ENCODE results near the gene HSD17B14.
"Not testable (repeated sequence)": the region's sequence is repeated elsewhere in the genome, so short reads cannot be mapped to it uniquely, and the experiment has no call there.

Gene HSD17B14

DNA sequence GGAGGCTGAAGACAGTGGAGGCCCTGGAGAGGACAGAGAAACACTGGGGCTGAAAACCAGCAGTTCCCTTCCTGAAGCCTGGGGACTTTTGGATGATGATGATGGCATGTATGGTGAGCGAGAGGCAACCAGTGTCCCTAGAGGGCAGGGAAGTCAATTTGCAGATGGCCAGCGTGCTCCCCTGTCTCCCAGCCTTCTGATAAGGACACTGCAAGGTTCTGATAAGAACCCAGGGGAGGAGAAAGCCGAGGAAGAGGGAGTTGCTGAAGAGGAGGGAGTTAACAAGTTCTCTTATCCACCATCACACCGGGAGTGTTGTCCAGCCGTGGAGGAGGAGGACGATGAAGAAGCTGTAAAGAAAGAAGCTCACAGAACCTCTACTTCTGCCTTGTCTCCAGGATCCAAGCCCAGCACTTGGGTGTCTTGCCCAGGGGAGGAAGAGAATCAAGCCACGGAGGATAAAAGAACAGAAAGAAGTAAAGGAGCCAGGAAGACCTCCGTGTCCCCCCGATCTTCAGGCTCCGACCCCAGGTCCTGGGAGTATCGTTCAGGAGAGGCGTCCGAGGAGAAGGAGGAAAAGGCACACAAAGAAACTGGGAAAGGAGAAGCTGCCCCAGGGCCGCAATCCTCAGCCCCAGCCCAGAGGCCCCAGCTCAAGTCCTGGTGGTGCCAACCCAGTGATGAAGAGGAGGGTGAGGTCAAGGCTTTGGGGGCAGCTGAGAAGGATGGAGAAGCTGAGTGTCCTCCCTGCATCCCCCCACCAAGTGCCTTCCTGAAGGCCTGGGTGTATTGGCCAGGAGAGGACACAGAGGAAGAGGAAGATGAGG lies 37.4 kb upstream of the HSD17B14 start:
- Histone ChIP-seq H3K9ac (ENCODE audit: low read length) (peak overlapping the region; percentile 100), H3K27me3 (ENCODE audit: control insufficient read depth, insufficient read depth, low read length) (no peaks in the 10 kb centered on the region), H3K4me1 (ENCODE audit: control insufficient read depth, insufficient read depth, low read length) (peaks cover 51% of the 10 kb centered on the region), H3K9me3 (ENCODE audit: control insufficient read depth, low read length) (no peaks in the 10 kb centered on the region), H3K36me3 (ENCODE audit: control insufficient read depth, insufficient read depth, low read length) (peaks cover 20% of the 10 kb centered on the region), H3K4me3 (ENCODE audit: low read length) (peak overlapping the region; percentile 98)

DNA sequence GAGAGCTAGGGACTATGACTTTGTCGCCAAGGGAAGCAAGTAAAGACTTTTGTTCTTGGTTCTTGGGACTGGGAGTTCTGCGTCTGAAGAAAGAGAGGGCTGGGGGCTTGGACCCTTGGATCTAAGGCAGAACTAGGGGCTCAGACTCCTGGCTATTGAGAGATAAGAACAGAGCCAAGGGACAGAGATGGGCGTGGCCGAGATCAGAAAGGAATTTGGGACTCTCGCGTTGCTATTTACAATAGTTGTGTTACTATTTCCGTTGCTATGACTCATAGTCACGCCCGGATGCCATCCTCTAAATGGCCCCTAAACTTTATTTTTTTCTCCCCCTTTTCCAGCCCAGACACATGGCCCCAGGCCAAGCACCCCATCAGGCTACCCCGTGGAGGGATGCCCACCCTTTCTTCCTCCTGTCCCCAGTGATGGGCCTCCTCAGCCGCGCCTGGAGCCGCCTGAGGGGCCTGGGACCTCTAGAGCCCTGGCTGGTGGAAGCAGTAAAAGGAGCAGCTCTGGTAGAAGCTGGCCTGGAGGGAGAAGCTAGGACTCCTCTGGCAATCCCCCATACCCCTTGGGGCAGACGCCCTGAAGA lies 36.7 kb upstream of the HSD17B14 start:
- Histone ChIP-seq H3K9me3 (ENCODE audit: control insufficient read depth, low read length) (no peaks in the 10 kb centered on the region), H3K4me3 (ENCODE audit: low read length) (peak overlapping the region; percentile 98), H3K9ac (ENCODE audit: low read length) (peak overlapping the region; percentile 100), H3K27me3 (ENCODE audit: control insufficient read depth, insufficient read depth, low read length) (no peaks in the 10 kb centered on the region), H3K4me1 (ENCODE audit: control insufficient read depth, insufficient read depth, low read length) (peaks cover 51% of the 10 kb centered on the region), H3K36me3 (ENCODE audit: control insufficient read depth, insufficient read depth, low read length) (peaks cover 20% of the 10 kb centered on the region)

DNA sequence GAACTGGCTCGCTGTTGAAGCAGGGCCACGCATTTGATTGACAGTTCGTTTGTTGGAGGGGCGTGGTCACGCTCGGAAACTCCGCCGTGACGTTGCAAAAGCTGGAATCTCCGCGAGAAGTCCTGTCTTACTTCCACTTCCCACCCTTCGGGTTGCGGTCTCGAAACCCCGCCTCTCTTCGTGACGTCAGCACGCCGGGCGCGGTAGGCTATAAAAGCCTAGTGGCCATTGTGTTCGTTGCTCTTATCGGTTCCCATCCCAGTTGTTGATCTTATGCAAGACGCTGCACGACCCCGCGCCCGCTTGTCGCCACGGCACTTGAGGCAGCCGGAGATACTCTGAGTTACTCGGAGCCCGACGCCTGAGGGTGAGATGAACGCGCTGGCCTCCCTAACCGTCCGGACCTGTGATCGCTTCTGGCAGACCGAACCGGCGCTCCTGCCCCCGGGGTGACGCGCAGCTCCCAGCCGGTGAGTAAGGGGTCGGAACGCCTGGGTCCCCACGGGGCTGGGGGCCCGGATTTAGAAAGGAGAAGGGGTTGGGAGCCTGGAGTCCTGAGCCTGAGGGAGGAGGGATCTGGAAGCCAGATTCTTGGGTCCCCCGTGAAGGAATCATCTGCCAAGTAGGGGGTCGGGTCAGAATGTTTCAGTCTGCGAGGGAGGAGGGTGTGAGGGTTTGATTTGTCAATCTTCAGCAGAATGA lies 36.0 kb upstream of the HSD17B14 start, which contains the start of gene PPP1R15A:
PPP1R15A (plus strand) TSS at position 240 of the 702 bp plus-strand sequence. CDS start 813 bp downstream, outside the sequence.
- Histone ChIP-seq H3K36me3 (ENCODE audit: control insufficient read depth, insufficient read depth, low read length) (peaks cover 20% of the 10 kb centered on the region), H3K4me3 (ENCODE audit: low read length) (peak within 1 kb of the TSS; percentile 98), H3K9ac (ENCODE audit: low read length) (peak within 1 kb of the TSS; percentile 100), H3K4me1 (ENCODE audit: control insufficient read depth, insufficient read depth, low read length) (peaks cover 56% of the 10 kb centered on the region), H3K9me3 (ENCODE audit: control insufficient read depth, low read length) (no peaks in the 10 kb centered on the region), H3K27me3 (ENCODE audit: control insufficient read depth, insufficient read depth, low read length) (no peaks in the 10 kb centered on the region)

DNA sequence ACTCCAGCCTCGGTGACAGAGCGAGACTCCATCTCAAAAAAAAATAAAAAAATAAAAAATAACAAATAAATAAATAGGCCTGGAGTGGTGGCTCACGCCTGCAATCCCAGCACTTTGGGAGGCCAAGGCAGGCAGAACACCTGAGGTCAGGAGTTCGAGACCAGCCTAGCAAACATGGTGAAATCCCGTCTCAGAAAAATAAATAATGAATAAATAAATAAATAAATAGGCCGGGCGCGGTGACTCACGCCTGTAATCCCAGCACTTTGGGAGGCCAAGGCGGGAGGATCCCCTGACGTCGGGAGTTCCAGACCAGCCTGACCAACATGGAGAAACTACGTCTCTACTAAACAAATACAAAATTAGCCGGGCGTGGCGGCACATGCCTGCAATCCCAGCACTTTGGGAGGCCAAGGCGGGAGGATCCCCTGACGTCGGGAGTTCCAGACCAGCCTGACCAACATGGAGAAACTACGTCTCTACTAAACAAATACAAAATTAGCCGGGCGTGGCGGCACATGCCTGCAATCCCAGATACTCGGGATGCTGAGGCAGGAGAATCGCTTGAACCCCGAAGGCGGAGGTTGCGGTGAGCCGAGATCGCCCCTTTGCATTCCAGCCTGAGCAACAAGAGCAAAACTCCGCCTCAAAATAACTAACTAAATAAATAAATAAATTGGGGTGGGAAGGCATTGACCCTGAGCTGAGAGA lies 35.3 kb upstream of the HSD17B14 start:
- not testable (repeated sequence) for H3K27me3 ChIP-seq (ENCODE audit: control insufficient read depth, insufficient read depth, low read length); H3K9me3 ChIP-seq (ENCODE audit: control insufficient read depth, low read length); H3K4me3 ChIP-seq (ENCODE audit: low read length)
- peaks cover 20% of the 10 kb centered on the region for H3K36me3 ChIP-seq (ENCODE audit: control insufficient read depth, insufficient read depth, low read length)
- peak overlapping the region; percentile 100 for H3K9ac ChIP-seq (ENCODE audit: low read length)
- H3K4me1 ChIP-seq (ENCODE audit: control insufficient read depth, insufficient read depth, low read length), result peaks cover 61% of the 10 kb centered on the region

DNA sequence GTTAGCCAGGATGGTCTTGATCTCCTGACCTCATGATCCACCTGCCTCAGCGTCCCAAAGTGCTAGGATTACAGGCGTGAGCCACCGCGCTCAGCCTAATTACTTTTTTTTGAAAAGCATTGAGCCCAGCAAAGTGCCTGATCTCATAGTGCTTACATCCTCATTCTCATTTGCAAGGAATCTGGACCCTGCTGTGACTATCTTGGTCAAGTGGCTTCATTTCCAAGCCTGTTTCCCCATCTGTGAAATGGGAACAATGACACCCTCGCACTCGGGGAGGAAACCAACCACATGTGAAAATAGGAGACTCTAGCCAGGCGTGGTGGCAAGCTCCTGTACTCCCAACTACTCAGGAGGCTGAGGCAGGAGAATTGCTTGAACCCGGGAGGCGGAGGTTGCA lies 33.8 kb upstream of the HSD17B14 start:
- Histone ChIP-seq H3K4me3 (ENCODE audit: low read length) (no peak overlapping the region), H3K9me3 (ENCODE audit: control insufficient read depth, low read length) (no peaks in the 10 kb centered on the region), H3K36me3 (ENCODE audit: control insufficient read depth, insufficient read depth, low read length) (peaks cover 19% of the 10 kb centered on the region), H3K9ac (ENCODE audit: low read length) (no peak overlapping the region), H3K4me1 (ENCODE audit: control insufficient read depth, insufficient read depth, low read length) (peaks cover 45% of the 10 kb centered on the region), H3K27me3 (ENCODE audit: control insufficient read depth, insufficient read depth, low read length) (no peaks in the 10 kb centered on the region)

GRCh38 chr19:48868114-48868886 lies 32.0 kb upstream of the HSD17B14 start, which contains the start of gene PLEKHA4:
PLEKHA4 (minus strand) TSS chr19:48868617; CDS start chr19:48867620, 997 bp downstream.
- H3K9ac ChIP-seq (ENCODE audit: low read length), result peak within 1 kb of the TSS; percentile 74
- peaks cover 29% of the 10 kb centered on the region for H3K4me1 ChIP-seq (ENCODE audit: control insufficient read depth, insufficient read depth, low read length)
- no peaks in the 10 kb centered on the region for H3K27me3 ChIP-seq (ENCODE audit: control insufficient read depth, insufficient read depth, low read length)
- peaks cover 1% of the 10 kb centered on the region for H3K36me3 ChIP-seq (ENCODE audit: control insufficient read depth, insufficient read depth, low read length)
- H3K9me3 ChIP-seq (ENCODE audit: control insufficient read depth, low read length), result no peaks in the 10 kb centered on the region
- peak within 1 kb of the TSS; percentile 26 for H3K4me3 ChIP-seq (ENCODE audit: low read length)

- peaks cover 25% of the 10 kb centered on the region for H3K4me1 ChIP-seq (ENCODE audit: control insufficient read depth, insufficient read depth, low read length)
- H3K36me3 ChIP-seq (ENCODE audit: control insufficient read depth, insufficient read depth, low read length), result no peaks in the 10 kb centered on the region
- H3K4me3 ChIP-seq (ENCODE audit: low read length), result peak overlapping the region; percentile 26
- H3K9ac ChIP-seq (ENCODE audit: low read length), result peak overlapping the region; percentile 74
- no peaks in the 10 kb centered on the region for H3K27me3 ChIP-seq (ENCODE audit: control insufficient read depth, insufficient read depth, low read length)
- H3K9me3 ChIP-seq (ENCODE audit: control insufficient read depth, low read length), result no peaks in the 10 kb centered on the region
These were observed 31.4 kb upstream of the HSD17B14 start for GRCh38 chr19:48867746-48868113.

DNA sequence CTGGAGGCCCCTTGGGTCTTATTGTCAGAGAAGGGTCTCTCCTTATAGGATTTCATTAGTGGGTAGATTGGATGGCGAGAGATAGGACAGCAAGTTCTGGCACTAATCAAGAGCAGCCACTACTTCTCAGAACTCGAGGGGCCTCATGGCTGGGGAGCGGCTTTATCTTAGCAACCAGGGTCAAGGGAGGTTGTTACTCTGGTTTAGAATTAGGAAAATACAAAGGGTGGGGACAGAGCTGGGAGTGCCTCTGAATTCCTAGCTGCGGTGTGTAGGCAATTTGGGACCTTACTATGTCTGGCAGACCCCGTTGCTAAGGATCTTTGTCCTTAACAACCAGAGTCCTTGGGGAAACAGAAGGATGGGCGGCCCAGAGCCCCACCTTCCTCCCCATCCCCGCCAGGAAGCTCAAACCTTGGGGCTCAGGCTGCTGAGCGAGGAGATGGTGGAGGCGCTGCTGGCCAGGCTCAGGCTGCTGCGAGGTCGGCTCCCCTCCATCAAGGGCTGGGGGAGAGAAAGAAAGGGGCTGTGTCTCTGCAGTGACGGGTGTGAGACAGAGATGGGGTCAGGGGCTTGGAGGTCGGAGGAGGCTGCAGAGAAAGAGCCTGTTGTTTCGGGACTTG lies 30.9 kb upstream of the HSD17B14 start:
- Histone ChIP-seq H3K4me3 (ENCODE audit: low read length) (no peak overlapping the region), H3K4me1 (ENCODE audit: control insufficient read depth, insufficient read depth, low read length) (peaks cover 25% of the 10 kb centered on the region), H3K27me3 (ENCODE audit: control insufficient read depth, insufficient read depth, low read length) (no peaks in the 10 kb centered on the region), H3K36me3 (ENCODE audit: control insufficient read depth, insufficient read depth, low read length) (no peaks in the 10 kb centered on the region), H3K9me3 (ENCODE audit: control insufficient read depth, low read length) (no peaks in the 10 kb centered on the region), H3K9ac (ENCODE audit: low read length) (peak overlapping the region; percentile 37)

GRCh38 chr19:48866692-48867091 lies 30.4 kb upstream of the HSD17B14 start:
- Histone ChIP-seq H3K9me3 (ENCODE audit: control insufficient read depth, low read length) (no peaks in the 10 kb centered on the region), H3K27me3 (ENCODE audit: control insufficient read depth, insufficient read depth, low read length) (no peaks in the 10 kb centered on the region), H3K4me3 (ENCODE audit: low read length) (no peak overlapping the region), H3K36me3 (ENCODE audit: control insufficient read depth, insufficient read depth, low read length) (no peaks in the 10 kb centered on the region), H3K9ac (ENCODE audit: low read length) (peak overlapping the region; percentile 37), H3K4me1 (ENCODE audit: control insufficient read depth, insufficient read depth, low read length) (peaks cover 22% of the 10 kb centered on the region)

DNA sequence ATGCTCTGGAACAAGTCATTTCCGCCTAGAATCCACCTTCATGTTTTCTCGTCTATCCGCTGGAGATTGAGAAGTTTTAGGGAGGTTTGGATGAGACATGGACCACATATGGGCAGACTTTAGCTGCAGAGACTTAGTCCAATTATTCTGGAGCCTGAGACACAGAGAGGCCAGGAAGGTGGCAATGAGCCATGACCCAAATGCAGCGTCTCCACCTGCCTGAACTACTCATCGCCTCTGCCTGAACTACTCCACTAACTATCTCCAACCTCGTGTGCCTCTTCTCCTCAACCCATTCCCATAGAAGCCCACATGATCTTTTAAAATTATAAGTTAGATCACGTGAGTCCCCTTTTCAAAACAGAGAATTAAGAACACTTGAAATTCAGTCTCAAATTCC lies 26.5 kb upstream of the HSD17B14 start:
- Histone ChIP-seq H3K27me3 (ENCODE audit: control insufficient read depth, insufficient read depth, low read length) (no peaks in the 10 kb centered on the region), H3K4me3 (ENCODE audit: low read length) (no peak overlapping the region), H3K9me3 (ENCODE audit: control insufficient read depth, low read length) (no peaks in the 10 kb centered on the region), H3K4me1 (ENCODE audit: control insufficient read depth, insufficient read depth, low read length) (peaks cover 10% of the 10 kb centered on the region), H3K9ac (ENCODE audit: low read length) (no peak overlapping the region), H3K36me3 (ENCODE audit: control insufficient read depth, insufficient read depth, low read length) (no peaks in the 10 kb centered on the region)

DNA sequence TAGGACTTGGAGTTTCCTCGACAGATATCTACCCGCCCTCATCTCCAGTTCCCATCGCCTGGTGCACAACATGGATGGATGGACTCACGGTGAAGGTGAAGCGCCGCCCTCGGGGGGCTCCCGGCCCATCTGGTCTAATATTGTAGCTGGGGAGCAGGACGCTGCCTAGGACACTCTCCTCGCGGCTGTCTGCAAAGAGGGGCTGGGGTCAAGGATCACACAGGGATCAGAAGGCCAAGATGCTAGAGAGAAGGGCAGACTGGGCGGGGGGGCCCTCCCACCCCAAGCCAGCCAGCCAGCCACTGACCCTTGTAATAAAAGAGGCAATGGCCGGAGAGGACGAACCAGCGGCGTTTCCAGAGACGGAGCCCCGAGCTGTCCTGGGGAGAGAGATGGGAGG lies 25.0 kb upstream of the HSD17B14 start:
- H3K9ac ChIP-seq (ENCODE audit: low read length), result no peak overlapping the region
- H3K4me3 ChIP-seq (ENCODE audit: low read length), result no peak overlapping the region
- no peaks in the 10 kb centered on the region for H3K9me3 ChIP-seq (ENCODE audit: control insufficient read depth, low read length)
- H3K27me3 ChIP-seq (ENCODE audit: control insufficient read depth, insufficient read depth, low read length), result no peaks in the 10 kb centered on the region
- no peaks in the 10 kb centered on the region for H3K36me3 ChIP-seq (ENCODE audit: control insufficient read depth, insufficient read depth, low read length)
- no peaks in the 10 kb centered on the region for H3K4me1 ChIP-seq (ENCODE audit: control insufficient read depth, insufficient read depth, low read length)

Data from mucosa of stomach (tissue), 1 donor.